ENCODE results near the gene MRPS5.
"Not testable (repeated sequence)": the region's sequence is repeated elsewhere in the genome, so short reads cannot be mapped to it uniquely, and the experiment has no call there.

The MRPS5 gene

DNA sequence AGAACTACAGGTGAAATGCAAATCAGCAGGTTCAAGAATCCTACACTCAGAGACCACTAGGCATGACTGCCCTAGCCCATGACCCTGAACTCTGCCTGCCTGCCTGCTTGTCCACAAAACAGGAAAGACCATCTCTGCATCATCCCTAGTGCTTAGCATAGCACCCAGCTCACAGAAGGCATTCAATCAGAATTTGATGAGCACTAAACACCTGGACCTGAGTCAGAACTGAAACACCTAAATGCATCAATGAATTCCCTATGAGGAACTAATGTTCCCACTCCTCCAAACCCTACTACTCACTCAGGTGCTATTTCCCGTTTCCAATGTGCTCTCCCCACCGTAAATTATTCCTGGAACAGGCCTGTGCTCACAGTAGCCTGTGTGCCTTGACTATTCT is 21.7 kb downstream of the MRPS5 start:
- FAIRE-seq (no peak), DNase-seq (ENCODE audit: insufficient read length, low spot score) (no peak)
- TF ChIP-seq SPI1 (IDR thresholded peaks at IDR 0.05; ENCODE audit: low read depth, low read length) (no peak), POLR2AphosphoS5 (IDR thresholded peaks at IDR 0.05; ENCODE audit: low read depth, low read length) (no peak), POU2F2 (IDR thresholded peaks at IDR 0.05; ENCODE audit: low read depth, low read length) (no peak)

DNA sequence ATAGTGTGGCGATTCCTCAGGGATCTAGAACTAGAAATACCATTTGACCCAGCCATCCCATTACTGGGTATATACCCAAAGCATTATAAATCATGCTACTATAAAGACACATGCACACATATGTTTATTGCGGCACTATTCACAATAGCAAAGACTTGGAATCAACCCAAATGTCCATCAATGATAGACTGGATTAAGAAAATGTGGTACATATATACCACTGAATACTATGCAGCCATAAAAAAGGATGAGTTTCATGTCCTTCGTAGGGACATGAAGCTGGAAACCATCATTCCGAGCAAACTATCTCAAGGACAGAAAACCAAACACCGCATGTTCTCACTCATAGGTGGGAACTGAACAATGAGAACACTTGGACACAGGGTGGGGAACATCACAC is 23.3 kb downstream of the MRPS5 start:
- FAIRE-seq; DNase-seq (ENCODE audit: insufficient read length, low spot score): not testable (repeated sequence)

DNA sequence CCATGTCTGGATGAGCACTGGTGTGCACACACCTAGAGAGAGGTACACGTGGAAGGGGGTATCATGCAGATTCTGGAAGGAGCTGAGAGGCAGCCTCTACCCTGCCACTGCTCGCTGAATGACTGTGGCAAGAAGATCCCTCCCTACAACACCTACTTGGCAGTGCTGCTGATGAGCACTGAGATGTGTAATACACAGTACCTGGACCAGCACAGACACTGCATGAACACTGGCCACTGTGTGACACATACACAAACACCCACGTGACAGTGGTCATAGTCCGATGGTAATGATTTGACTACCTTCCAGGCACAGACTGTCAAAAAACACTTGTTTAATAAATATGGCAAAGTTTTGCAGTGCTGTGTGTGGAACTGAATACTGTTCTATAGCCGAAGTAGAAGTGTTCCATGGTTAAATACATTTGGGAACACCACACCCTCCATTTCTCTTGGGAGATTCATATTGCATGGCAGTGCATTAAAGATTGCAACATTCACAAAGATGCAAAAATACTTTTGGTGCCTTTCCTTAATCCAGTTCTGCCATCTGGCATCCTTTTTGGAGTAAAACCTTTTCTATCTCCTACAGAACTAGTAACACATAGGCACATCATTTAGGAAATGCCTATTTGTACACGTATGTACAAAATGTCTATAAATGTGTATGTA is 29.6 kb downstream of the MRPS5 start:
- FAIRE-seq (no peak), DNase-seq (ENCODE audit: insufficient read length, low spot score) (no peak)
- no peak for TF ChIP-seq SPI1 (IDR thresholded peaks at IDR 0.05; ENCODE audit: low read depth, low read length)
- TF ChIP-seq POLR2AphosphoS5 (IDR thresholded peaks at IDR 0.05; ENCODE audit: low read depth, low read length), result no peak
- TF ChIP-seq TAF1 (IDR thresholded peaks at IDR 0.05; ENCODE audit: low read depth, low read length), result no peak
- TF ChIP-seq POU2F2 (IDR thresholded peaks at IDR 0.05; ENCODE audit: low read depth, low read length), result no peak
- TF ChIP-seq POLR2A (IDR thresholded peaks at IDR 0.05; ENCODE audit: low read depth, low read length), result no peak
- no peak for TF ChIP-seq PAX5 (IDR thresholded peaks at IDR 0.05; ENCODE audit: insufficient read depth, low read length, severe bottlenecking)

DNA sequence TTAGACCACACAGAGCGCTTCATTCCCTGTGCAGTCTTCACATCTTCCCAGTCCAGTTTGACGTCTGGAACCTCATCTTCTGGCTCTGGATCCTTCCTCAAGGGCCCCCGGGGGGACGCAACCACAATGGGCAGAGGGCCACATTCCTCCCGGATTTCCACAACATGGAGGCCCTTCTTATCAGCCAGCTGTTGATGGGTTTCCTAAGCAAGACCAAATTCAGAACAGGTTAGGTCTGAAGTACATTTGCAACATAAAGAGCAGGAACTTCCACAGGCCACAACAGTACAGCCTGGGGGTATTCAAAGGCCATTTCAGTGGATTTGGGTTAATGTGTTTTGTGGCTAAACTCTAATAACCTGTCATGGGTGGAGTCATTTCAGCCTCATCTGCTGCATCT is 34.2 kb downstream of the MRPS5 start:
- no peak for TF ChIP-seq POLR2A (IDR thresholded peaks at IDR 0.05; ENCODE audit: low read depth, low read length)
- TF ChIP-seq POLR2AphosphoS5 (IDR thresholded peaks at IDR 0.05; ENCODE audit: low read depth, low read length), result no peak
- TF ChIP-seq PAX5 (IDR thresholded peaks at IDR 0.05; ENCODE audit: insufficient read depth, low read length, severe bottlenecking), result no peak
- TF ChIP-seq TAF1 (IDR thresholded peaks at IDR 0.05; ENCODE audit: low read depth, low read length), result no peak
- no peak for TF ChIP-seq SPI1 (IDR thresholded peaks at IDR 0.05; ENCODE audit: low read depth, low read length)
- no peak for TF ChIP-seq POU2F2 (IDR thresholded peaks at IDR 0.05; ENCODE audit: low read depth, low read length)
- FAIRE-seq, result no peak
- no peak for DNase-seq (ENCODE audit: insufficient read length, low spot score)

DNA sequence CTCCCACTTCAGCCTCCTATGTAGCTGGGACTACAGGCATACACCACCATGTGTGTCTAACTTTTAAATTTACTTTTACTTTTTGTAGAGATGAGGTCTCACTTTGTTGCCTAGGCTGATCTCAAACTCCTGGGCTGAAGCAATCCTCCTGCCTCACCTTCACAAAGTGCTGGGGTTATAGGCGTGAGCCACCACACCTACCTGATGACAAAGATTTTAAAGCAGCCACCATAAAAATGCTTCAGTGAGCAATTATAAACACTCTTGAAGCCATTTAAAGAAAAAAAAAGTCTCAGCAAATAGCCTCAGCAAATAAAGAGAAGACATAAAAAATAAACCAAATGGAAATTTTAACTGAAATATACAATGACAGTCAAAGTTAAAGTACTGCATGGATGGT is 35.6 kb downstream of the MRPS5 start:
- no peak for FAIRE-seq
- no peak for DNase-seq (ENCODE audit: insufficient read length, low spot score)
- TF ChIP-seq TAF1 (IDR thresholded peaks at IDR 0.05; ENCODE audit: low read depth, low read length) (no peak), SPI1 (IDR thresholded peaks at IDR 0.05; ENCODE audit: low read depth, low read length) (no peak), POLR2AphosphoS5 (IDR thresholded peaks at IDR 0.05; ENCODE audit: low read depth, low read length) (no peak), POU2F2 (IDR thresholded peaks at IDR 0.05; ENCODE audit: low read depth, low read length) (no peak), PAX5 (IDR thresholded peaks at IDR 0.05; ENCODE audit: insufficient read depth, low read length, severe bottlenecking) (no peak), POLR2A (IDR thresholded peaks at IDR 0.05; ENCODE audit: low read depth, low read length) (no peak)

DNA sequence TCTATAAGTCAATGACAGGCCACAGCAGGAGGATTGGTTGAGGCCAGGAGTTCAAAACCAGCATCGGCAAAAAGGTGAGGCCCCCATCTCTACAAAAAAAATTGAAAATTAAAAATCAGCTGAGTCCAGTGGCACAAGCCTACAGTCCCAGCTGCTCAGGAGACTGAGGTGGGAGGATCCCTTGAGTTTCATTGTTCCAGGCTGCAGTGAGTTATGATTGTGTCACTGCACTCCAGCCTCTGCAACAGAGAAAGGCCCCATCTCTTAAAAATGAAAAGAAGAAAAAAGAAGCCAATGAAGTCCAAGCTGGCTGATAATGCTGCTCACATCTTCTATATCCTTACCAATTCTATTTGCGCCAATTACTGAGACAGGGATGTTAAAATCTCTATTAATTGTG is 39.1 kb downstream of the MRPS5 start:
- TF ChIP-seq POLR2A (IDR thresholded peaks at IDR 0.05; ENCODE audit: low read depth, low read length), result no peak
- no peak for TF ChIP-seq TAF1 (IDR thresholded peaks at IDR 0.05; ENCODE audit: low read depth, low read length)
- no peak for TF ChIP-seq SPI1 (IDR thresholded peaks at IDR 0.05; ENCODE audit: low read depth, low read length)
- no peak for TF ChIP-seq PAX5 (IDR thresholded peaks at IDR 0.05; ENCODE audit: insufficient read depth, low read length, severe bottlenecking)
- no peak for TF ChIP-seq POU2F2 (IDR thresholded peaks at IDR 0.05; ENCODE audit: low read depth, low read length)
- no peak for TF ChIP-seq POLR2AphosphoS5 (IDR thresholded peaks at IDR 0.05; ENCODE audit: low read depth, low read length)
- FAIRE-seq (no peak), DNase-seq (ENCODE audit: insufficient read length, low spot score) (no peak)

DNA sequence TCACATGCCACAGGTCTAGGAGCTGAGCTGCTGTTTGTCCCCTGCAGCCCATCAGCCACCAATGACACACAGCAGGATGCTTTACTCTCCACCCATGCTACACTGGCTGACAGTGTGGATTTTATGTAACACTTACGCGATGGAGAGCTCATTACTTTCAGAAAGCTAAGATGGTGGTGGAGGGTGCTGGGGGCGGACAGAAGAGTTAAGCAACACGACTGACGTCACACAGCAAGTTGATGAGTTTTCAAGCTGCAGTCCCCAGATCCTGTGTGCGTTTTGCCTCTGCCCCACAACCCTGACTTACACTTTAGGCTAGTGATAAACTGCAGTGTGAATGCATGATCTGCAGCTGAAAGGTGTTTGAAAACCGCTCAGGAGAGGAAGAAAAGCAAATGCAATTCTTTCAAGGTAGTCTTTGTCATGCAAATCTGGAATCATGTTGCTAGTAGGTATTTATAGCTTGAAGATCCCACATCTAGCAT is 42.4 kb downstream of the MRPS5 start:
- no peak for TF ChIP-seq POLR2A (IDR thresholded peaks at IDR 0.05; ENCODE audit: low read depth, low read length)
- no peak for TF ChIP-seq PAX5 (IDR thresholded peaks at IDR 0.05; ENCODE audit: insufficient read depth, low read length, severe bottlenecking)
- no peak for TF ChIP-seq SPI1 (IDR thresholded peaks at IDR 0.05; ENCODE audit: low read depth, low read length)
- no peak for TF ChIP-seq POLR2AphosphoS5 (IDR thresholded peaks at IDR 0.05; ENCODE audit: low read depth, low read length)
- no peak for TF ChIP-seq POU2F2 (IDR thresholded peaks at IDR 0.05; ENCODE audit: low read depth, low read length)
- no peak for TF ChIP-seq TAF1 (IDR thresholded peaks at IDR 0.05; ENCODE audit: low read depth, low read length)
- DNase-seq (ENCODE audit: insufficient read length, low spot score), result no peak

DNA sequence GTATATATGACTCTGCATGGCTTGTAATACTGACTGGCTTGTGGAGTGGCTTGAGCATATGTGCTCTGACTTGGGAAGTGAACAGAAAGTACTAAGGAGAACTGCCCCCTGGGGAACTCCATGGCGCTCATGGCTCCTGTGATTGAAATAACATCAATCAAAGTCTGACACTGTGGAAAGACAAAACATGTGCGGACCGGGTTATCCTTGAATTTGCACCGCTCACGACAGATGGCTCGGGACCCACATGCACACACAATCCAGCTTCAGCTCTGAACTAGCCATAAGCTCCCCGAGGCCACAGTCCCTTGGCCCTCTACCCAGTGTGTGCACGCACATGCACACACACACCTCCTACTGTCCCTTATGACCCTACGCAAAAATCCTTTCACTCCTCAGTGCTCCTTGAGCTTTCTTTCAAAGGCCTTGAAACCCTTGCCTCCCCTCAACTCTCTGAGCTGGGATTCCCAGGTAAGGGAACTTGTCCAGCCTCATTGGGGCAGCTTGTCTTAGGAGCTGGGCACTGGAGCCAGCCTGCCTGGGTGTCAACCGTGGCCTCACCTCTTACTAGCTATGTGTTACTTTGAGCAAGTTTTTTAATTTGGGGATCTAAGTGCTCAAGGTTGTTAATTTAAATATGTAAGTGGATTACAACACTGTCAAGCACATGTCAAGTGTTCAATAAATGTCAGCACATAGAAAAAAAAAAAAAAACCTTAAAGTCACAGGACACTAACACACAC is 43.6 kb downstream of the MRPS5 start:
- DNase-seq (ENCODE audit: insufficient read length, low spot score), result no peak
- no peak for TF ChIP-seq POU2F2 (IDR thresholded peaks at IDR 0.05; ENCODE audit: low read depth, low read length)
- no peak for TF ChIP-seq POLR2A (IDR thresholded peaks at IDR 0.05; ENCODE audit: low read depth, low read length)
- no peak for TF ChIP-seq POLR2AphosphoS5 (IDR thresholded peaks at IDR 0.05; ENCODE audit: low read depth, low read length)
- no peak for TF ChIP-seq TAF1 (IDR thresholded peaks at IDR 0.05; ENCODE audit: low read depth, low read length)
- TF ChIP-seq PAX5 (IDR thresholded peaks at IDR 0.05; ENCODE audit: insufficient read depth, low read length, severe bottlenecking), result no peak
- TF ChIP-seq SPI1 (IDR thresholded peaks at IDR 0.05; ENCODE audit: low read depth, low read length), result no peak

More for the DNA sequence above, 42.4 kb downstream of the MRPS5 start:
- no peak for FAIRE-seq

DNA sequence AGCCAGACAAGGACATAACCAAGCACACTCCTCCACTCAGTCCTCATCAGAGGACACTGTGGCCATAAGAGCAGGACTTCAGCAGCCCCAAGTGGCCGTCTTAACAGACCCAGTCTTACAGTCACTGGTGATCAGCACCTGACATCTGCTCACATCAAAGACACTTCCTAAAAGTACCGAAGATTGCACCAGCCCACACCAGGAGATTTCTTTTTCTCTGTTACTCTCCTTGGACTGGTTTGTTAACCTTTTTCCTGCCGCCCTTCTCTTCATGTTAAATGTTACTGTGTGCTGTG is 44.1 kb downstream of the MRPS5 start:
- DNase-seq (ENCODE audit: insufficient read length, low spot score) (no peak), FAIRE-seq (no peak)
- TF ChIP-seq SPI1 (IDR thresholded peaks at IDR 0.05; ENCODE audit: low read depth, low read length), result no peak
- no peak for TF ChIP-seq PAX5 (IDR thresholded peaks at IDR 0.05; ENCODE audit: insufficient read depth, low read length, severe bottlenecking)
- no peak for TF ChIP-seq POLR2AphosphoS5 (IDR thresholded peaks at IDR 0.05; ENCODE audit: low read depth, low read length)
- no peak for TF ChIP-seq POLR2A (IDR thresholded peaks at IDR 0.05; ENCODE audit: low read depth, low read length)
- no peak for TF ChIP-seq TAF1 (IDR thresholded peaks at IDR 0.05; ENCODE audit: low read depth, low read length)
- TF ChIP-seq POU2F2 (IDR thresholded peaks at IDR 0.05; ENCODE audit: low read depth, low read length), result no peak

More for the DNA sequence above, 43.6 kb downstream of the MRPS5 start:
- FAIRE-seq, result no peak

All from GM12891 (cell line).